DND-41 (cell line): Measurements from ENCODE around the gene ATP6AP2.

Source experiments
- CTCF ChIP-seq: IDR thresholded peaks from 2 replicates; pipeline ENCODE4 v1.5.1; 2012; ENCODE audit warnings: borderline replicate concordance, low read length, moderate library complexity, mild to moderate bottlenecking; ENCODE audit not compliant: poor library complexity, severe bottlenecking; ENCODE audit errors: extremely low read depth
- EZH2 ChIP-seq: IDR thresholded peaks from 3 replicates; pipeline ENCODE4 v1.6.1; 2012; ENCODE audit warnings: borderline replicate concordance, low read depth, mild to moderate bottlenecking, moderate library complexity, low read length, inconsistent platforms; ENCODE audit not compliant: severe bottlenecking

GRCh38 chrX:40623139-40623536 is 42.4 kb downstream of the ATP6AP2 start, which contains the start of gene MPC1L:
- no peak for TF ChIP-seq EZH2
- no peak for TF ChIP-seq CTCF
